AG04449 (cell line): ENCODE measurements around the gene EI24.

Source experiments
- CTCF ChIA-PET: fragments of 350-600 bp; formaldehyde crosslinking; extraction: SDS; loops from one replicate; lab custom pipeline; 2021; ENCODE audit warnings: antibody characterized with exemption; lab: Yijun Ruan, JAX
- POLR2A ChIA-PET: fragments of 400-600, 350-600 bp; formaldehyde crosslinking; extraction: SDS; loops from one replicate; lab custom pipeline; 2020; ENCODE audit warnings: antibody characterized with exemption, inconsistent platforms; lab: Yijun Ruan, JAX
- DNase-seq: peaks from one replicate; pipeline ENCODE4 v3.0.0-alpha.2; 2010; ENCODE audit warnings: low read depth, low spot score
- H3K4me3 ChIP-seq: 2 replicates; pipeline ENCODE4 v1.5.1; 2011; ENCODE audit warnings: low read depth, mild to moderate bottlenecking, control low read depth, low read length
- CTCF ChIP-seq: IDR thresholded peaks from one replicate; pipeline ENCODE4 v1.5.1; 2011; ENCODE audit warnings: mild to moderate bottlenecking, moderate library complexity, low read length, control low read depth, inconsistent platforms; ENCODE audit not compliant: insufficient read depth; ENCODE audit errors: missing control alignments

EI24 gene

GRCh38 chr11:125618383-125618782, 49.1 kb downstream of the EI24 start:
- TF ChIP-seq CTCF, result no peak
- POLR2A ChIA-PET, result no interaction called here
- CTCF ChIA-PET, result no interaction called here
- DNase-seq, result no peak
- H3K4me3 ChIP-seq, result no peak overlapping the region

- no peak for TF ChIP-seq CTCF
- ChIA-PET POLR2A (interaction anchor here (1.1 kb wide), 1 partner anchor 11 kb away, joined by 4 read pairs; no protein-coding TSS in a partner anchor), CTCF (interaction anchor here (0.6 to 1.2 kb wide), 4 partner anchors 29 to 253 kb away, joined by 3 to 4 read pairs (median 4); partner anchors contain the start of gene EI24)
- no peak for DNase-seq
- H3K4me3 ChIP-seq, result no peak overlapping the region
Measured at GRCh38 chr11:125621995-125622394, 52.7 kb downstream of the EI24 start.

- DNase-seq, result no peak
- POLR2A ChIA-PET, result interaction anchor here (0.7 kb wide), 1 partner anchor 53 kb away, joined by 3 read pairs; no protein-coding TSS in a partner anchor
- TF ChIP-seq CTCF, result no peak
- CTCF ChIA-PET, result interaction anchor here (1.1 kb wide), 1 partner anchor 757 kb away, joined by 3 read pairs; the partner anchor contains the start of gene ROBO3
- H3K4me3 ChIP-seq, result no peak overlapping the region
Measured at GRCh38 chr11:125623064-125623463, 53.8 kb downstream of the EI24 start.

GRCh38 chr11:125624756-125625213, 55.5 kb downstream of the EI24 start, which contains the start of gene CHEK1:
Gene CHEK1 (plus strand): TSS chr11:125625163. CDS start chr11:125626769, 1,606 bp downstream.
- CTCF ChIA-PET, result interaction anchor here (1.5 kb wide), 1 partner anchor 8 kb away, joined by 3 read pairs; no protein-coding TSS in a partner anchor
- no peak for DNase-seq
- H3K4me3 ChIP-seq, result peak within 1 kb of the TSS; percentile 73

GRCh38 chr11:125625225-125625629, 56.0 kb downstream of the EI24 start:
- no peak for DNase-seq
- ChIA-PET POLR2A (interaction anchor here (1.3 to 1.5 kb wide), 2 partner anchors 26 to 55 kb away, joined by 4 to 6 read pairs; partner anchors contain the start of gene EI24), CTCF (interaction anchor here (1.1 to 1.5 kb wide), 2 partner anchors 8 to 55 kb away, joined by 3 read pairs; no protein-coding TSS in a partner anchor)
- no peak for TF ChIP-seq CTCF
- H3K4me3 ChIP-seq, result peak overlapping the region; percentile 73

More at GRCh38 chr11:125624756-125625213, 55.5 kb downstream of the EI24 start, which contains the start of gene CHEK1:
- no peak for TF ChIP-seq CTCF
- POLR2A ChIA-PET, result interaction anchor here (1.3 to 1.4 kb wide), 2 partner anchors 26 to 32 kb away, joined by 4 read pairs; partner anchors contain the start of gene STT3A

GRCh38 chr11:125625630-125626287, 56.5 kb downstream of the EI24 start:
- TF ChIP-seq CTCF, result no peak
- CTCF ChIA-PET, result interaction anchor here (1.1 to 1.5 kb wide), 3 partner anchors 9 to 56 kb away, joined by 3 to 8 read pairs (median 3); no protein-coding TSS in a partner anchor
- POLR2A ChIA-PET, result interaction anchor here (1.3 to 1.5 kb wide), 2 partner anchors 27 to 56 kb away, joined by 4 to 6 read pairs; partner anchors contain the start of gene EI24
- H3K4me3 ChIP-seq, result peak overlapping the region; percentile 73
- DNase-seq, result no peak
